HFFc6 (cell line): ENCODE data around the gene FHIT. TPM values are rescaled to one million over a fixed set of nuclear protein-coding genes. Genes with fewer than 3 reads are reported as not detected.

Experiments used
- DNase-seq: peaks from one replicate; pipeline ENCODE4 v3.0.0-alpha.2; 2018
- H3K27ac Mint-ChIP-seq: 2 replicates; pipeline ENCODE4 v1.8.0; 2020; ENCODE audit warnings: mild to moderate bottlenecking, mixed read lengths
- H3K27me3 Mint-ChIP-seq: 2 replicates; pipeline ENCODE4 v1.8.0; 2021; ENCODE audit warnings: mild to moderate bottlenecking, moderate library complexity, mixed read lengths; ENCODE audit not compliant: insufficient read depth
- H3K36me3 Mint-ChIP-seq: 2 replicates; pipeline ENCODE4 v1.8.0; 2021; ENCODE audit warnings: low read depth, mixed read lengths
- H3K4me1 Mint-ChIP-seq: 2 replicates; pipeline ENCODE4 v1.8.0; 2020; ENCODE audit warnings: low read depth, mixed read lengths
- H3K4me3 Mint-ChIP-seq: 2 replicates; pipeline ENCODE4 v1.8.0; 2020; ENCODE audit warnings: mild to moderate bottlenecking, moderate library complexity, mixed read lengths
- H3K9me3 Mint-ChIP-seq: 2 replicates; pipeline ENCODE4 v1.8.0; 2020; ENCODE audit warnings: mild to moderate bottlenecking, mixed read lengths
- CTCF ChIP-seq: fragments of 200-600 bp; sonication (generic); IDR thresholded peaks from 2 replicates; pipeline ENCODE4 v1.5.0; 2021; ENCODE audit warnings: antibody characterized with exemption, mild to moderate bottlenecking
- total RNA-seq, 6 experiments: library from RNA; stranded (reverse); fragmentation: NEBNext Ultra II Directional; extraction: Animal tissue kit (Norgen Biotek cat#: 25700); gene quantifications; 2 replicates in 1 of 6; 3 replicates in 5 of 6; pipeline ENCODE4 v1.2.3, GENCODE V29; 2021

FHIT gene
- total RNA-seq, 6 experiments from 2014 or later, result 0.33 to 0.38 TPM; not detected in 4

GRCh38 chr3:60215946-60216345, 1035.3 kb downstream of the FHIT start:
- Mint-ChIP-seq H3K4me3 (no peak overlapping the region), H3K27me3 (no peaks in the 10 kb centered on the region), H3K36me3 (no peaks in the 10 kb centered on the region), H3K27ac (no peak overlapping the region), H3K4me1 (no peaks in the 10 kb centered on the region), H3K9me3 (peaks cover 27% of the 10 kb centered on the region)
- DNase-seq, result no peak
- TF ChIP-seq CTCF, result no peak

GRCh38 chr3:60207905-60208304, 1043.3 kb downstream of the FHIT start:
- no peak overlapping the region for H3K27ac Mint-ChIP-seq
- H3K36me3 Mint-ChIP-seq, result no peaks in the 10 kb centered on the region
- H3K9me3 Mint-ChIP-seq, result peaks cover 41% of the 10 kb centered on the region
- no peak overlapping the region for H3K4me3 Mint-ChIP-seq
- DNase-seq, result no peak
- no peaks in the 10 kb centered on the region for H3K27me3 Mint-ChIP-seq
- no peaks in the 10 kb centered on the region for H3K4me1 Mint-ChIP-seq
- TF ChIP-seq CTCF, result no peak

- no peaks in the 10 kb centered on the region for H3K36me3 Mint-ChIP-seq
- H3K27ac Mint-ChIP-seq, result no peak overlapping the region
- no peaks in the 10 kb centered on the region for H3K27me3 Mint-ChIP-seq
- H3K9me3 Mint-ChIP-seq, result peaks cover 42% of the 10 kb centered on the region
- TF ChIP-seq CTCF, result no peak
- no peaks in the 10 kb centered on the region for H3K4me1 Mint-ChIP-seq
- H3K4me3 Mint-ChIP-seq, result no peak overlapping the region
- DNase-seq, result no peak
Measured at GRCh38 chr3:60206206-60206605, 1045.0 kb downstream of the FHIT start.

GRCh38 chr3:60202052-60202726, 1049.1 kb downstream of the FHIT start:
- no peaks in the 10 kb centered on the region for H3K36me3 Mint-ChIP-seq
- no peak for TF ChIP-seq CTCF
- no peak overlapping the region for H3K4me3 Mint-ChIP-seq
- peaks cover 41% of the 10 kb centered on the region for H3K9me3 Mint-ChIP-seq
- no peak for DNase-seq
- H3K27ac Mint-ChIP-seq, result no peak overlapping the region
- no peaks in the 10 kb centered on the region for H3K27me3 Mint-ChIP-seq
- no peaks in the 10 kb centered on the region for H3K4me1 Mint-ChIP-seq

- Mint-ChIP-seq H3K9me3 (peaks cover 27% of the 10 kb centered on the region), H3K27me3 (no peaks in the 10 kb centered on the region), H3K4me3 (no peak overlapping the region), H3K4me1 (no peaks in the 10 kb centered on the region), H3K36me3 (no peaks in the 10 kb centered on the region), H3K27ac (no peak overlapping the region)
- DNase-seq, result no peak
- TF ChIP-seq CTCF, result no peak
Measured at GRCh38 chr3:60199306-60199705, 1051.9 kb downstream of the FHIT start.
